HG03064 (cell line): ENCODE results near the gene SLFN5.
"Not testable (repeated sequence)": the region's sequence is repeated elsewhere in the genome, so short reads cannot be mapped to it uniquely, and the experiment has no call there.

Experiments
- ATAC-seq: cut with Tn5 transposase; IDR thresholded peaks from one replicate; pipeline ENCODE4 v1.9.1; 2021; ENCODE audit warnings: low read depth; ENCODE audit not compliant: unreplicated experiment

Gene SLFN5

DNA sequence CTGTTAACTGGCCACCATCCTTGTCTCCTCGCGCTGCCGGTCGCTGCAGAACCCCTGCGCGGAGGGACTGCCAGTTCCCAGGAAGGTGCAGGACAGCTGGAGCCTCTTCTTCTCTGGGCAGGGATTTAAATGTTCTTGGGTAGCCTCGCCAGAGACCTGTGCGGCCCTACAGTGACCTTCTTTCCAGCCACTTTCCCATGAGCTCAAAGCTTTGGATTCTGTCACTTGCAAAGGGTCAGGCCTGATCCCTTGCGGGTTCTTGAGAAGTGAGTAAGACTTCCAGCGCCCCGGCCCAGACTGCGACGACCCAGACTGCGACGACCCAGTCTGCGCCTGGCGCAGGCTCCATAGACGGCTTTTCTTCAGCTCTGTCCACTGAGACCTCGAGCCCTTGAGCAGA is 1.4 kb upstream of the SLFN5 start:
- no peak for ATAC-seq

- peak; percentile 27 for ATAC-seq
These were observed 591 bp upstream of the SLFN5 start for GRCh38 chr17:35242158-35242804.

DNA sequence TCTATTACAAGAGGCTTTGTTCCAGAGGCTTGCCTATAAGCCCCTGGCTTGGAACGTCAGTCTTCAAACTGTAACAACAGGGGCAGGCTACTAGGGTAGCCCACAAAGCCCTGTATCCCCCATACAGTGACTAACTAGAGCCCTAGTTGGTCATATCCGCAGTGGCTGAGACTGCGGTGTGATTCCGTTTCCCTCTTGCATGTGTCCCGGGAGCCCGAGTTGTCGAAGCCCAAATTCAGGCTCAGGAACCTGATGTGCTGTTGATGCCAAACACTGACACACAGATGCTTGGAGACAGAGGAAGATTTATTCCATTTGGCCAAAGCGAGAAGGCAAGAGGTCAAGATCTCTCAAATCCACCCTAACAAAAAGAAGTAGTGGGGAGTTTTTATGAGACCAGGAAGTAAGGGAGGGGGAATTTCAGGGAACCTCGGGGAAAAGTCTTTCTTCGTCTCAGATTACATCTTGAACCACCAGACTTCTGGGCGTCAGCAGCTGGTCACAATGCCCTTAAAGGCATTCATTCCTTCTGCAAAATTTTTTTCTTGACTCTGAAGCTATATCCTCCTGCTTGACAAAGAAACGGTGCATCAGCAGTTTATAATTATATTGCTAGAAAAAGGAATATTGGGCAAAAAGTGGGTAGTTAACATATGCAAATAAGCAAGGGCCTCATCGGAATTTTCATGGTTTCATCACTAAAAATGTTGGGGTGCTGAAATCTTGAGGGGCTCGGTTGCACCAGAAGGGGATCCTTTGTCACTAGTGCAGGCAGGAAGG is 879 bp downstream of the SLFN5 start:
- no peak for ATAC-seq

DNA sequence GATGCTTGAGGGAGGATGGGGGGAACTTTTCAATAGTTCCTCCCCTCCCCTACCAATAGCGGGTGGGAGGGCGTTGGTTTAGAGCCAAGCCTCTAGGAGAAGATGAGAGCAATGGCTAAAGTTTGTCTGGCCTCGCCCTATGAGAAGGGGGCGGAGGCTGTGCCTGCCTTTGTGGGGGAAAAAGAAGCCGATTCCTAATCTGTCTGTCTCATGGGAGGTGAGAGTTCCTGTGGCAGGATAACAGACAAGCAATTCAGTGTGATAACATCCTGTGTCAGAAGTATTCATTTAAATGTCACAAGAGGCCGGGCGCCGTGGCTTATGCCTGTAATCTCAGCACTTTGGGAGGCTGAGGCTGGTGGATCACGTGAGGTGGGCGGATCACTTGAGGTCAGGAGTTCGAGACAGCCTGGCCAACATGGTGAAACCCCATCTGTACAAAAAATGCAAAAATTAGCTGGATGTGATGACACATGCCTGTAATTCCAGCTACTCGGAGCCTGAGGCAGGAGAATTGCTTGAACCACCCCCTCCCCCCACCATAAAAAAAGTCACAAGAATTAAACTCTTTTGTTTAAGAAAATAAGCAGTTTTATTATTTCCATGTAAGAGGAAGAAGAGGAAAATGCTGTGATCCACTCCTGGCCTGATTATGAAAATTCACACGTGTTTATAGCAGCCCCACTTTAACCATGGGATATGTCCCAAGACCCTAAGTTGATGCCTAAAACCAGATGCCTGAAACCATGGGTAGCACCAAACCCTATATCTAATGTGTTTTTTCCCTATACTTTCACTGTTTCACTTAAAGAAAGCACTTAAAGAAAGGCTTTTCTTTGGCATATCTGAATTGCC is 1.7 kb downstream of the SLFN5 start:
- ATAC-seq, result peak; percentile 51

DNA sequence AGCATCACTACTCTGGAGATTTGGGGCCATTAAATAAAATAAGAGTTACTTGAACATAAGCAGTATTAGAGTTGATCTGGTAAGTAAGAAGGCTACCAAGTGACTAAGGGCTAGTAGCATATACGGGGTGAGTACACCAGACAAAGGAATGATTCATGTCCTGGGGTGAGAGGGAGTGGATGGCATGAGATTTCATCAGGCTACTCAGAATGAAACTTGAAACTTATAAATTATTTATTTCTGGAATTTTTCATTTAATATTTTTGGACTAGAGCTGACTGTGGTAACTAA is 2.3 kb downstream of the SLFN5 start:
- ATAC-seq, result no peak

- ATAC-seq, result no peak
These were observed 9.8 kb downstream of the SLFN5 start for GRCh38 chr17:35252651-35253050.

DNA sequence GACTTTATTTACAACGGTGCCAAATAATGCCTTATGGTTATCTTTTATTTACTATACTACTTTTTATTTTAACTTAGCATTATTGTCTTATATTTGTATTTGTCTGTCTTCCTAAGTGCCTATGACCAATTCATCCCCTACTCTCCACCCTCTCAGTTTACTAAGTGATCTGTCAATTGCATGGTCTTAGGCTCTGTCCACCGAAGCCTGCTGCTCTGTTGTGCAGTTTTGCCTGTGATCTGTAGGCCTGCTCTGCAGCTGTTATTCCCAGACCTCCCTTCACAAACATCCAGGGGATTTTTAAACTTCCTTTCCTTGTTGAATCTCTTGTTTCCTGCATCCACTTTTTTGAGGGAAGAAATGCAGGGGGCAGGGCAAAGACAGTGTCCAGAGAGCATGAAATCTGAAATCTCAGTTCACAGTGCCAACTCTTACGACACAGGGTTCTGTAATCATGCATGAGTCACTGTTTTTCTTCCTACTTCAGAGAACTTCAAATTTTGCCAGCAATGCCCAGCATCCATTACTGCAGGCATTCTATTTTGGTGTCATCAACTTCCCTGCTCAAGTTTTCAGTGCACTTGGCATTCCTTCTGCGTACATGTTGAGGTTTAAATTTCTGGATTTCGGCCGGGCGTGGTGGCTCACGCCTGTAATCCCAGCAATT is 11.4 kb downstream of the SLFN5 start:
- ATAC-seq, result no peak

DNA sequence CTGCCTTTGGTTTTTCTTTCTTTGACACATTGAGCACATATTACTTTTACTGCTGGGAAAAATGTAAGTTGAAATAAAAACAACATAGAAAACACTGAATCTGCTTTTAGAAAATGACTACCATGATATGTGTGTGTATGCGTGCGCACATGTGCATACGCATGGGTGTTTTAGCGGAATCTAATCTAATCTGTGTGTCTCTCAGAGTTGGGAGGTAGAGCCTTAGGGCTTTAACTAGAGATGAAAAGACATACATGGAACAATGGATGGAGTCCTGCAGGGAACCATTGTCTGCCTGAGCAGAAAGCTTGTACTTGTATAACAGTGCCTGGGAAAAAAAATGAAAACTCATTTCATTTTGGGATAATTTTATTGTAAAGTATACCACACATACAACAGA is 12.4 kb downstream of the SLFN5 start:
- ATAC-seq, result no peak

DNA sequence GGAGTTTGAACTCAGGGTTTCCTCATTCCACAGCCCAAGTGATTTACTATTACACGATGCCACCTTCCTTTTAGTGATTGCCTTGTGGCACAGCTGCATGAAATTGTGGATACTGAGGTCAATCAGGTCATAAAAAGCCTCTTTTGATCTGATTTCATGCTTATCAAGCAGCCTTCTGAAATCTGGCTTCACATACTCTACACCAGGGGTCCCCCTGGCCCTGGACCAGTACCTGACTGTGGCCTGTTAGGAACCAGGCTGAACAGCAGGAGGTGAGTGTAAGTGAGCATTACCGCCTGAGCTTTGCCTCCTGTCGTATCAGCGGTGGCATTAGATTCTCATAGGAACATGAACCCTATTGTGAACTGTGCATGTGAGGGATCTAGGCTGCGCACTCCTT is 13.8 kb downstream of the SLFN5 start:
- no peak for ATAC-seq

DNA sequence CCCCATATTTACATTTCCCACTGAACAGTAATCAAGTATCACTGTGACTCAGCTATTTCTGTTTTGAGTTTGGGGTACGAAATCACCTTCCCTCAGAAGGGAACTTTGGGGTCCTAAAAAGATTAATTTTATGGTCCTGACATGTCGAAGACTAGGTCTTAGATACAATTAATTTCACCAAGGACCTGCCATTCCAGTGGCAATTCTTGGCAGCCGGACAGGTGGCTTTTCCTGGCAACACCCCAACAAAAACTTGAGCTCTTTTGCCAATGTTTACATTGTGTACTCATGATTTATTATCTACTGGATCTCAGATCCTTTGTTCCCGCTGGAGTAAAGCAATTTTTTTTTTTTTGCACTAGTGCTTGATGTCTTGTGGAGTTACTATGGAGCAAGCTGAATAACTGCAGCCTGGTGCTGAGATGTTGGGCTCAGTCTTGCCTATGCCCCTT is 14.4 kb downstream of the SLFN5 start:
- ATAC-seq, result no peak

GRCh38 chr17:35259001-35259400 is 16.1 kb downstream of the SLFN5 start:
- ATAC-seq, result no peak

GRCh38 chr17:35265071-35265470 is 22.2 kb downstream of the SLFN5 start:
- no peak for ATAC-seq

DNA sequence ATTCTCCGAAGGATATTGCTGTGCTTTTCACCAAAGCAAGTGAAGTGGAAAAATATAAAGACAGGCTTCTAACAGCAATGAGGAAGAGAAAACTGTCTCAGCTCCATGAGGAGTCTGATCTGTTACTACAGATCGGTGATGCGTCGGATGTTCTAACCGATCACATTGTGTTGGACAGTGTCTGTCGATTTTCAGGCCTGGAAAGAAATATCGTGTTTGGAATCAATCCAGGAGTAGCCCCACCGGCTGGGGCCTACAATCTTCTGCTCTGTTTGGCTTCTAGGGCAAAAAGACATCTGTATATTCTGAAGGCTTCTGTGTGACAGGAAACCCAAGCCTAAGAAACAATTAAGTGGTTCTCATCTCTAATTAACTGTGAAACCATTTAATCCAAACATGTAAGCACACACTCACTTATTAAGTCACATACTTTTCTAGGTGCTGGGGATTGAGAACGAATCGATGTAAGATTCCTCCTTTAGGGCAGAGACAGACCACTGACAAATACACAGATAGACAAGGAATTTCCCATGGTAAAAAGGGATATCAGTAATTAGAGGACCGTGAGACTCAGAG is 22.8 kb downstream of the SLFN5 start:
- ATAC-seq, result no peak

- not testable (repeated sequence) for ATAC-seq
These were observed 31.5 kb downstream of the SLFN5 start for GRCh38 chr17:35274167-35275066.

- not testable (repeated sequence) for ATAC-seq
These were observed 35.6 kb downstream of the SLFN5 start for GRCh38 chr17:35278454-35278853.

GRCh38 chr17:35278876-35279275 is 36.0 kb downstream of the SLFN5 start:
- not testable (repeated sequence) for ATAC-seq

DNA sequence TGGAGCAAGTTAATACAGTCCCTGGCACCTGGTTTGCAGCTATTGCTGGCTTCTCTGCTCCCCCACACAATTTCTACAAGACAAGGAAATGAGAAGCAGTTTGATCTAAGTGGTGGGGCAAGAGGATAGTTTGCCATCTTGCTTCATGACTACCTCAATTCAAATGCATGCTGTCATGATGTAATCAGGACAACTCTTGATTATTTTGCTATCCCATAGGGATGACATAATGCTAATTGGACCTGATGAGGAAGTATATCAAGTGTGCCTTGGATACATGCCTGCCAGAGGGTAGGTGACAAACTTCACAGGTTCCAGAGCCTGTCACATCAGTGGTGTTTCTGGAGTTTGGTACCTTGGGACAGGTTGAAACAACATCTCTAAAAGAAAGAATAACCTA is 40.9 kb downstream of the SLFN5 start:
- no peak for ATAC-seq

DNA sequence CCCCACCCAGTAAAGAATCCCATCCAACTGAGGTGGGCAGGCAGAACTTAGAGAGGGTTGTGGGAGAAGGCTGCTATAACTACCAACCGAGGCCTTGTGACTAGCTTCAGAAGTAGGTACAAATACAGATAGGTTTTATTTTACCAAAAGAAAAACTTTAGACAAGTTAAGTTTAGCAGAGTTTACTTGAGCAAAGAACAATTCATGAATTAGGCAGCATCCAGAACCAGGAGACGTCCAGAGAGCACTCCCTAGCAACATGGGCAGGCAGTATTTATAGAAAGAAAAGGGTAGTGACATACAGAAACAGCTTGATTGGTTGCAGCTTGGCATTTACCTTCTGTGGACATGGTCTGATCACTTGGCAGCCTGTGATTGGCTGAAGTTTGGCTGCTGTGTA is 42.1 kb downstream of the SLFN5 start:
- ATAC-seq, result no peak

DNA sequence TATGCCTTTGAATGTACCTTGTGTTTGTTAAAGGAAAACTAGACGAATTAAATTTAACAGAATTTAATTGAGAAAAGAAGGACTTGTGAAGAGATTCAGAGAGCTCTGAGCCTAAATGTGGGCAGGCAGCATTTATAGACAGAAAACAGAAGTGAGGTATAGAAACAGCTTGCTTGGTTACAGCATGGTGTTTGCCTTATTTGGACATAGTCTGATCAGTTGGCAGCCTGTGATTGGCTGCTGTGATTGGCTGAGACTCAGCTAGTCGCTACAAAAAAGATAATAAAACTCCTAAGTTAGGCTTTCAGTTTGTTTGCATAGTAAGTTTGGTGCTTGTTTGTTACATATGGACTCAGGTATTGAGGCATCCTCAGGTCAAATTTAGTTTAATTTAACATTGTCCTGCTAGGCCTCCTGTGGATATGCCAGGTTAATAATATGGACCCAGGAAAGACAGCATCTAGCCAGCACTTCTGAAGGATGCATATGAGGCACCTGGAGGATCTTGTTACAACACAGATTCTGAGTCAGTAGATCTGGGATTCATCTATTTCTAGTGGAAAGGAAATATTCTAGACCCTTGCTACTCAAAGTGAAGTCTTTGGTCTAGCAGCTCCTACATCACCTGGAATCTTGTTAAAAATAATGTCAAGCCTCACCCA is 43.4 kb downstream of the SLFN5 start:
- ATAC-seq, result no peak
